Left ventricle myocardium inferior (tissue), 1 donor: Measurements from ENCODE around the gene RFK. TPM values are rescaled to one million over a fixed set of nuclear protein-coding genes. Genes with fewer than 3 reads are reported as not detected.
A peak's percentile ranks its signal among the peaks of the same experiment; 100 is the strongest.

Source experiments
- DNase-seq: peaks from one replicate; pipeline ENCODE4 v3.0.0-alpha.2; 2020
- H3K27ac ChIP-seq: fragments of 200-600 bp; replicated peaks from 2 replicates; pipeline ENCODE4 v1.8.0; 2021
- H3K27me3 ChIP-seq: fragments of 200-600 bp; 2 replicates; pipeline ENCODE4 v1.8.0; 2021; ENCODE audit warnings: low read depth
- H3K36me3 ChIP-seq: fragments of 200-600 bp; 2 replicates; pipeline ENCODE4 v1.8.0; 2021
- H3K4me1 ChIP-seq: fragments of 200-600 bp; 2 replicates; pipeline ENCODE4 v1.8.0; 2021
- H3K4me3 ChIP-seq: fragments of 200-600 bp; 2 replicates; pipeline ENCODE4 v1.8.0; 2021; ENCODE audit warnings: mild to moderate bottlenecking, moderate library complexity
- H3K9me3 ChIP-seq: fragments of 200-600 bp; replicated peaks from 2 replicates; pipeline ENCODE4 v1.8.0; 2021
- intact Hi-C: fragments of 100-400 bp; cut with micrococcal nuclease; formaldehyde crosslinking; loops from one replicate; pipeline ENCODE4 v1.11.0; 2022
- total RNA-seq: library from RNA; stranded (reverse); fragmentation: NEBNext Ultra II Directional; extraction: Animal tissue kit (Norgen Biotek cat#: 25700); gene quantifications from one replicate; pipeline ENCODE4 v1.2.1, GENCODE V29; 2021
- TF ChIP-seq, protein P1 (sequence below): fragments of 200-600 bp; IDR thresholded peaks from 2 replicates; pipeline ENCODE4 v1.8.0; 2021; ENCODE audit warnings: antibody characterized with exemption, mild to moderate bottlenecking, borderline replicate concordance
- donor health status: DM: no; HTN: yes; CAD: no; lungs with severe emphysema.

Gene RFK
- total RNA-seq, 1 donor from 2014 or later = 24.0 TPM

GRCh38 chr9:76424491-76424890 lies 30.3 kb upstream of the RFK start:
- DNase-seq = no peak
- TF ChIP-seq, protein P1, sequence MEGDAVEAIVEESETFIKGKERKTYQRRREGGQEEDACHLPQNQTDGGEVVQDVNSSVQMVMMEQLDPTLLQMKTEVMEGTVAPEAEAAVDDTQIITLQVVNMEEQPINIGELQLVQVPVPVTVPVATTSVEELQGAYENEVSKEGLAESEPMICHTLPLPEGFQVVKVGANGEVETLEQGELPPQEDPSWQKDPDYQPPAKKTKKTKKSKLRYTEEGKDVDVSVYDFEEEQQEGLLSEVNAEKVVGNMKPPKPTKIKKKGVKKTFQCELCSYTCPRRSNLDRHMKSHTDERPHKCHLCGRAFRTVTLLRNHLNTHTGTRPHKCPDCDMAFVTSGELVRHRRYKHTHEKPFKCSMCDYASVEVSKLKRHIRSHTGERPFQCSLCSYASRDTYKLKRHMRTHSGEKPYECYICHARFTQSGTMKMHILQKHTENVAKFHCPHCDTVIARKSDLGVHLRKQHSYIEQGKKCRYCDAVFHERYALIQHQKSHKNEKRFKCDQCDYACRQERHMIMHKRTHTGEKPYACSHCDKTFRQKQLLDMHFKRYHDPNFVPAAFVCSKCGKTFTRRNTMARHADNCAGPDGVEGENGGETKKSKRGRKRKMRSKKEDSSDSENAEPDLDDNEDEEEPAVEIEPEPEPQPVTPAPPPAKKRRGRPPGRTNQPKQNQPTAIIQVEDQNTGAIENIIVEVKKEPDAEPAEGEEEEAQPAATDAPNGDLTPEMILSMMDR = no peak
- Histone ChIP-seq H3K27ac (no peak overlapping the region), H3K36me3 (no peaks in the 10 kb centered on the region), H3K4me1 (no peaks in the 10 kb centered on the region), H3K4me3 (no peak overlapping the region), H3K27me3 (no peaks in the 10 kb centered on the region), H3K9me3 (no peaks in the 10 kb centered on the region)
- intact Hi-C loops = no loop called here

GRCh38 chr9:76423216-76424177 lies 29.3 kb upstream of the RFK start:
- Histone ChIP-seq H3K36me3 (no peaks in the 10 kb centered on the region), H3K4me3 (no peak overlapping the region), H3K27ac (no peak overlapping the region), H3K9me3 (no peaks in the 10 kb centered on the region), H3K4me1 (no peaks in the 10 kb centered on the region), H3K27me3 (no peaks in the 10 kb centered on the region)
- intact Hi-C loops = no loop called here
- TF ChIP-seq, protein P1 = no peak
- no peak for DNase-seq

DNA sequence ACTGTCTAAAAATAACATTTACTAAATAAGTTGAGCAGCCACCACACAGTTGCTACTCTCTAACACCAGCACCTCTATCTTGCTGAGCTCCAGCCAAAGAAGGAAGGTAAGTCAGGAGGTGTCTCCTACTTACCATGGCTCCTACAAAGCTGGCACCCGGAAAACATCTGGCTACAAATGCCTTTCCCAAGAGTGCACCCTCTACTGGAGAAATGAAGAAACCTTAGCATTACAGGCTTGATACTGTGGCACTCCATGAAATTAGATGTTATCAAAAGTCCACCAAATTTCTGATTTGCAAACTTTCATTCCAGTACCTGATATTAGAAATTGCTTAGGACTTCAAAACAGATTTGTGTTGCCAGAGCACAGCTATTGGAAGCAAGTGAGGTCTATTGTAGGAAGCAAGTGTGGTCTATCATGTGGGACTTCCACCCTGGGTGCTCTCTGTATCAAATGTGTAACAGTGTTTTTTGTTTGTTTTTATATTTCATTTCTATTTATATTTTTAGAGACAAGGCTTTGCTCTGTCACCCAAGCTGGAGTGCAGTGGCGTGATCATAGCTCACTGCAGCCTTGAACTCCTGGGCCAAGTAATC lies 25.7 kb upstream of the RFK start:
- Histone ChIP-seq H3K9me3 (no peaks in the 10 kb centered on the region), H3K36me3 (no peaks in the 10 kb centered on the region), H3K27ac (no peak overlapping the region), H3K27me3 (no peaks in the 10 kb centered on the region), H3K4me3 (no peak overlapping the region), H3K4me1 (no peaks in the 10 kb centered on the region)
- TF ChIP-seq, protein P1 = peak; percentile 57
- intact Hi-C loops = no loop called here
- DNase-seq = no peak

DNA sequence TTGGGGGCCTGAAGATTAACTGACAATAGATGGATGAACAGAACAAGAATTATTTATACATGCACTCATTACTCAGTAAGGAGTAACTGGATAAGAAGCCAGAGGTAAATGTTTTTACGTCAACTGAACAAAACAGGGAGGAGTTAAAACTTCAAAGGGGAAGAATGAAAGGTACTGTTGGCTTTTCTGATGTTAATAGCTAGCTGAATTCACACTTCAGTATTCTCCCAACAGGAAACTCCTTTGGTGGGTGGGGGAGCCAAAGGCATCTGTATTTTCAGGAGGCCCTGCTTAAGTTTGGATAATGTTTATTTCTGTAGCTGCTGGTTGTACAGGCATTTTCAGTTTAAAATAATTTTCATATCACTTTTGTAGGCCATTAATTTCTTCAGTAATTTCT lies 23.2 kb upstream of the RFK start:
- TF ChIP-seq, protein P1 = no peak
- H3K36me3 ChIP-seq = no peaks in the 10 kb centered on the region
- H3K4me3 ChIP-seq = no peak overlapping the region
- H3K27ac ChIP-seq = no peak overlapping the region
- DNase-seq = no peak
- no peaks in the 10 kb centered on the region for H3K27me3 ChIP-seq
- intact Hi-C loops = no loop called here
- peaks cover 11% of the 10 kb centered on the region for H3K9me3 ChIP-seq
- no peaks in the 10 kb centered on the region for H3K4me1 ChIP-seq

DNA sequence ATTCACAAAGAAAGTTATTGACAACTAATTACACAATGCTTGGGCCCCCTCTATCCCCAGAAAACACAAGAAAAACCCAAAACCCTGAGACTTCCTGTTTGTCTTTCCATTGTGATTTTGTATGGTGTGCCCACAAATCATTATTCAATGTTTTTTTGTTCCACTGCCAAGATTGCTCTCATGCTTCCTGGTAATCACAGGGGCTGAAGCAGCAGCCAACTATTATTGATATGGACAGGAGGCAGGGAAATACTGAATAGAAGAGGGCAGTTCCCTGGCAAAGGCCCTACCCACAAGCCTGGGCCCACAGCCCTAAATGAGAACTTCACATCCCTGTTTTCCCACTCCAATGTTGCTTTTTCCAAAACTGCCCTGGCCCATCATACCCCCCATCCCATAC lies 21.5 kb upstream of the RFK start:
- no peak overlapping the region for H3K4me3 ChIP-seq
- no peak overlapping the region for H3K27ac ChIP-seq
- H3K27me3 ChIP-seq = no peaks in the 10 kb centered on the region
- H3K36me3 ChIP-seq = no peaks in the 10 kb centered on the region
- H3K4me1 ChIP-seq = no peaks in the 10 kb centered on the region
- H3K9me3 ChIP-seq = peaks cover 11% of the 10 kb centered on the region
- intact Hi-C loops = no loop called here
- DNase-seq = no peak
- TF ChIP-seq, protein P1 = no peak
